IPS-18c (cell line): Measurements from ENCODE around the gene CELA1.
"Not testable (repeated sequence)": the region's sequence is repeated elsewhere in the genome, so short reads cannot be mapped to it uniquely, and the experiment has no call there.

Experiments
- H3K4me3 ChIP-seq: 2 replicates; pipeline ENCODE4 v1.7.0; 2013; ENCODE audit warnings: low read depth, mild to moderate bottlenecking, low read length, moderate library complexity; ENCODE audit not compliant: insufficient read depth
- H3K9me3 ChIP-seq: one replicate; pipeline ENCODE4 v1.6.1; 2013; ENCODE audit warnings: mild to moderate bottlenecking, low read length, moderate library complexity; ENCODE audit not compliant: control insufficient read depth, insufficient read depth

Gene CELA1

DNA sequence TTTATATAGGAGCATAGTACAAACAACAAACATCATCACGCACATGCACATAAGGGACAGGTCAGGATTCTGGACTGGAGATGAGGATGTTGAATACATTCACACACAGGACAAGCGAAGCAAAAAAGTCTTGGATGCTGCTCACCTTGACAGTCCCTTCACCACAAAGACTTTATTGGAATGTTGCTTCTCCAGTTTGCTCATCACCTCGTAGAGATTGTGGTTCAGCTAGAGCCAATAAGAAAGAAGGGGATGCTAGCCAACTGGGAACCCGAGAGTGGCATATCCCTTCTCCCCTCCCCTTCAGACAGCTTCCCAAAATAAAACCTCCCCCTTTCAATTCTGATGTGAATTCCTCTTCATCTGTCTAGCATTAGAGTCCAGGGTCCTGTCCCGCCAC is 50.8 kb downstream of the CELA1 start:
- Histone ChIP-seq H3K4me3 (no peak overlapping the region), H3K9me3 (no peaks in the 10 kb centered on the region)

DNA sequence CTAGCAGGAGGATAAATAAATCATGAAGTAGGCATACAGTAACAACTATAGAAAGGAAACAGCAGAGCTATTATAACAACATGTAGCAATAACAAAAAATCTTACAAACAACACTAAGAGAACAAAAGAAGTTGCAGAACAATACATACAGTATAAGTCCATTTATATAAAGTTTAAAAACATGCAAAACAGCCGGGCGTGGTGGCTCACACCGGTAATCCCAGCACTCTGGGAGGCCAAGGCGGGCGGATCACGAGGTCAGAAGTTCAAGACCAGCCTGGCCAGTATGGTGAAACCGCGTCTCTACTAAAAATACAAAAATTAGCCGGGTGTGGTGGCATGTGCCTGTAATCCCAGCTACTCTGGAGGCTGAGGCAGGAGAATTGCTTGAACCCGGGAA is 52.4 kb downstream of the CELA1 start:
- H3K9me3 ChIP-seq, H3K4me3 ChIP-seq: not testable (repeated sequence)

DNA sequence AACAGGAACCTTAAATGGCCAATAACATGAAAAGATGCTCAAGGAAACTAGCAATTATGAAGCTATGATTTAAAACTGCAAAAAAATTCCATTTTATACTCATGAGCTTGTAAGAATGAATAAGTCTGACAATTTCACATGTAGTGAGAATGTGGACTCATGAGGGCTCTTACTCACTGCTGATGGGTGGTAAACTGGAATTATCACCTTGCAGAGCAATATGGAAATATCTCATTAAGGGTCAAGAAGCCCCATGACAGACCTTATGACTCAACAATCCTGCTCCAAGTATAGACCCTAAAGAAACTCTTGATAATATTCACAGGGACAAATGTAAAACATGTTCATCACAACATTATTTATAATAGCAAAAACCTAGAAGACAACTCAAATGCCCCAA is 52.8 kb downstream of the CELA1 start:
- Histone ChIP-seq H3K4me3 (no peak overlapping the region), H3K9me3 (no peaks in the 10 kb centered on the region)

DNA sequence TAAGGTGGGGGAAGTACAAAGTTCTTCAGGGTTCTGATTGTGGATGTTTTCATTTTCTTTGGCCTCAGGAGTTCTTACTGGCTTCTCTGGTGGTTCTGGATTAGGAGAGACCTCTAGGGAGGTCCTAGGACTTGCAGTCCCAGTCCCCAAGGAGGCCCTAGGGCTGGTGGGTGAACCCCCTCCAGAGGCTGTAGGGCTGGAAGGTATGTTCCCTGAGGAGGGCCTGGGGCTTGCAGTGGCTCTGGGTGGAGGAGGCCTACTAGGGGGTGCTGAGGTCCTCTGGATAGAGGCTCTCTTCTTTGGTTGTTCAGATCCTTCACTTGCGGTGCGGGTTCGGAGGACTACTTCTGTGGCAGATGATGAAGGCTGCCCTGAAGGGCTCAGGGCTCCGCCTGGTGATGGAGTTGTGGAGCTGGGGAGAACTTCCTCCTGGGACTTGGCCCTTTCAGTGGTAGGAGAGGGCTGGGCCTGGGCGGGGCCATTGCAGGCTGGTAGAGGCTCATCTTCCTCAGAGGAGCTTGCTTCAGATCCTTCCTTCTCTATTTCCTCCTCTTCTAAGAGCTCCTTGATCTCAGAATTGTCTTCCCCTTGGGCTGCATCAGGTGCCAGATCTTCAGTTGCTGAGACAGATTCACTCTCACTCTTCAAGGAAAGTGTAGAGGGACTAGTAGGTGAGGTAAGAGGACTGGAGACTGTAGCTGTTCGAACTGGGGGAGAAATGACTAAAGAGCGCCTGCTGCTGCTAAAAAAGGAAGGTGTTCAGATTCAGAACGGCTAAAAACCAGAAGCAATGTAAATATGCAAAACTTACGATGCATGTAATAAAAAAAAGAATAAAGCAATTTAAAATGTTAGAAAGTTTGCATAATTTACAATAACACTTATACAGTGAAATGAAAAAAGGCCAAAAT is 54.6 kb downstream of the CELA1 start:
- H3K4me3 ChIP-seq, H3K9me3 ChIP-seq: not testable (repeated sequence)

DNA sequence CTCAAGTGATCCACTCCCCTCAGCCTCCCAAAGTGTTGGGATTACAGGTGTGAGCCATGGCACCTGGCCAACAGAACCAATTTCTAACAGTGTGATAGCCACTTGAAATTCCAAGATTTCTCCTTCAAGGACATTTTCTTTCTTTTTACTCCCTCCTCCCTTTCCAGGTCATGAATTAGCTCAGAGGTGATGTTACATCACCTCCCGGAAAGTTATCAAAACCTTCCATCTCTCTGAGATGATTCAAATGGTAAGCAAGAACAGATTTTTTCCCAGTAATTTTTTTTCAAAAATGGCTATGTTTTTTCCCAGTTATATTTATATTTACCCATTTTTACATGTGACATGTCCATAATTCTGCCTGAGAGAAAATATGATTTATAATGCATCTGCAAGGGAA is 60.6 kb downstream of the CELA1 start:
- Histone ChIP-seq H3K4me3 (no peak overlapping the region), H3K9me3 (no peaks in the 10 kb centered on the region)

DNA sequence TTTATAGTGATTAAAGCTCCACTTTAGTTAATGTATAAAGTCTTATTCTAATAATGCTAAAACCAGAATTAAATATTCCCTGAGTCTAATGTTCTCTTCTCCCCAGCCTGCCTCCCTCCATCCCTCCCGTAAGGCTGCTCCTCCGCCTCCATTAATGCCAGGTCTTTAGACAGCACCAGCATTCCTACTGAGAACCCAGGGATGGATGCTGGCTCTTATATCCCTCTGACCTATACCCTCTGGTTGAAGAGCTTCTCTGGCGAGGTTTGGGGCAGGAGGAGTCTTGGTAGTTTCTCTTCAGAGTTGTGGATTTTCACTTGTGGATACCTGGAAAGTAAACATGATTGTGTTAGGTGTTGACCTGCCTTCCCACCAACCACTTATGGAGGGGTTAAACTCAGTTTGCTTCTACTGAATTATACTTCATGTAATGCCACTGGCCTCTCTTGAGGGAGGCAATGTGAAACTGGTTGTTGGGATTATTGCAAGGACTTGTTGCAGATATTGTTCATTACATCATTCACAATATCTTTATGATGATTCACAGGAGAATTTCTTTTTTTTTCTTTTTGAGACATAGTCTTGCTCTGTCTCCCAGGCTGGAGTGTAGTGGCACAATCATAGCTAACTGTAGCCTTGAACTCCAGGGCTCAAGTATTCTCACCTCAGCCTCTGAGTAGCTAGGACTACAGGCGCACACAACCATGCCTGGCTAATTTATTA is 65.1 kb downstream of the CELA1 start:
- no peaks in the 10 kb centered on the region for H3K9me3 ChIP-seq
- no peak overlapping the region for H3K4me3 ChIP-seq
